PC-9 (cell line): ENCODE results near the gene UTF1. TPM values are rescaled to one million over a fixed set of nuclear protein-coding genes. Genes with fewer than 3 reads are reported as not detected.

Experiments used
- BruUV-seq: library from RNA; stranded (reverse); fragments of 400-500 nt; replicated peaks from 2 replicates; lab custom pipeline; 2021; lab: Mats Ljungman, UMichigan
- CTCF ChIA-PET: fragments of 300-600 bp; sonication (Branson Sonifier 250); formaldehyde crosslinking; loops from one replicate; lab custom pipeline; 2022; ENCODE audit warnings: antibody characterized with exemption; lab: Charles Lee
- POLR2A ChIA-PET: fragments of 300-600 bp; sonication (Branson Sonifier 250); formaldehyde crosslinking; loops from one replicate; lab custom pipeline; 2022; ENCODE audit warnings: antibody characterized with exemption; ENCODE audit not compliant: unreplicated experiment; lab: Charles Lee
- DNase-seq, 2 experiments: peaks; one replicate each; pipeline versions ENCODE4 v3.0.0 to v3.0.0-alpha.2; 2015 to 2022; ENCODE audit warnings: mixed read lengths in 1 of 2
- H2AFZ ChIP-seq: fragments of 200-600 bp; sonication (generic); 2 replicates; pipeline ENCODE4 v1.8.1; 2017; ENCODE audit warnings: antibody characterized with exemption
- H3F3A ChIP-seq: fragments of 200-600 bp; sonication (generic); 2 replicates; pipeline ENCODE4 v1.8.1; 2017; ENCODE audit warnings: antibody characterized with exemption, mild to moderate bottlenecking, low read depth; ENCODE audit not compliant: insufficient read depth
- H3K27ac ChIP-seq: fragments of 200-600 bp; sonication (generic); 2 replicates; pipeline ENCODE4 v1.6.1; 2016; ENCODE audit warnings: mixed run types
- H3K27me3 ChIP-seq: fragments of 200-600 bp; sonication (generic); 2 replicates; pipeline ENCODE4 v1.6.1; 2016; ENCODE audit warnings: low read depth, mixed run types; ENCODE audit not compliant: insufficient read depth
- H3K36me3 ChIP-seq: fragments of 200-600 bp; sonication (generic); 2 replicates; pipeline ENCODE4 v1.6.1; 2016; ENCODE audit warnings: low read depth, mixed run types
- H3K4me1 ChIP-seq: fragments of 200-600 bp; sonication (generic); replicated peaks from 2 replicates; pipeline ENCODE4 v1.6.1; 2016; ENCODE audit warnings: mixed run types; ENCODE audit not compliant: insufficient read depth
- H3K4me2 ChIP-seq: fragments of 200-600 bp; sonication (generic); 2 replicates; pipeline ENCODE4 v1.6.1; 2017; ENCODE audit warnings: mixed run types
- H3K4me3 ChIP-seq: fragments of 200-600 bp; sonication (generic); 2 replicates; pipeline ENCODE4 v1.6.1; 2016; ENCODE audit warnings: mixed run types
- H3K79me2 ChIP-seq: fragments of 200-600 bp; sonication (generic); 2 replicates; pipeline ENCODE4 v1.6.1; 2017; ENCODE audit warnings: low read depth, mixed run types
- H3K9me2 ChIP-seq: fragments of 200-600 bp; sonication (generic); 2 replicates; pipeline ENCODE4 v1.8.1; 2017; ENCODE audit warnings: mild to moderate bottlenecking; ENCODE audit not compliant: insufficient read depth
- H3K9me3 ChIP-seq: fragments of 200-600 bp; sonication (generic); 2 replicates; pipeline ENCODE4 v1.8.1; 2016; ENCODE audit warnings: low read depth; ENCODE audit not compliant: insufficient read depth
- H4K20me1 ChIP-seq: fragments of 200-600 bp; sonication (generic); 2 replicates; pipeline ENCODE4 v1.8.1; 2017; ENCODE audit not compliant: insufficient read depth
- CTCF ChIP-seq: fragments of 200-600 bp; sonication (generic); conservative IDR thresholded peaks from 2 replicates; pipeline ENCODE4 v1.6.1; 2017; ENCODE audit warnings: mixed run types, antibody characterized with exemption, mild to moderate bottlenecking, moderate library complexity
- EZH2 ChIP-seq: fragments of 200-600 bp; sonication (generic); IDR thresholded peaks from 2 replicates; pipeline ENCODE4 v1.8.0; 2017; ENCODE audit warnings: antibody characterized with exemption, low read depth
- intact Hi-C: fragments of 100-400 bp; cut with micrococcal nuclease; formaldehyde crosslinking; loops from one replicate; pipeline ENCODE4 v1.10.0; 2022; ENCODE audit not compliant: unreplicated experiment
- total RNA-seq: library from RNA; stranded (reverse); gene quantifications from 2 replicates; pipeline ENCODE4 v1.2.3, GENCODE V29; 2021

Gene UTF1
- total RNA-seq, 1 experiment from 2014 or later, result not detected

DNA sequence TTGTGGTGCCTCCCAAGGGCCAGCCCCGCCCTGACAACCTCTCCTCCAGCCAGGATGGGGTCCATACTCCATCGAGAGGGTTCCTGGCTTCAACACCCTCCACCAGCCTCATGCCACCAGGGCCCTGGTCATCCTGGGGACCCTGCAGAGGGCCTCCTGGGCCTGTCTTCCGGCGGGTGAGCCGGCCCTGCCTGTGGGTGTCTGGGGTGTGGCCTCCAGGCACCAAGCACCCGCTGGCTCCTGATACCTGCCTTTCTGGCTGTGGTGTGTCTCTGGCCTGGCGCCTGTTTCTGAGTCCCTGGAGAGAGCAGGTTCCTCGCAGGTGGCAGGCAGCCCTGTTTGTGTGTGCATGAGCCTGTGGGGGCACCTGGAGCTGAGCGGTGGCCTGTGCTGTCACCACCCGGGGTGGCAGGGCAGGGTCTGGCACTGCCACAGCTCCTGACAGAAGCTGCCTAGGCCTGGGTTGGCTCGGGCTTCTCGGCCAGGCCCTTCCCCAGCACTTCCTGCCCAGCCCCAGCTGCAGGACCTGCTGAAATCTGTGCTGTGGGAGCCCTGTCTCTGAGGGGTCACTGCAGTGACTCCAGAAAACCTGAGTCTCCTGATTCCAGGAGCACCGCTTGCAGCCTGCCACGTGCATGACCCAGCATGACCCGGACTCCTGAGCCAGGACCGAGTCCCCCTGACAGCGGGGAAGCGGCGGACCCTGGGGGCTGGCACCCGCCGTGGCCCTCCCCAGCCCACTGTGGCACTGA is 28.2 kb downstream of the UTF1 start:
- H3K9me2 ChIP-seq, result no peaks in the 10 kb centered on the region
- peak overlapping the region; percentile 65 for H3K4me2 ChIP-seq
- H2AFZ ChIP-seq, result no peak overlapping the region
- H4K20me1 ChIP-seq, result no peaks in the 10 kb centered on the region
- H3K27ac ChIP-seq, result peak overlapping the region; percentile 71
- TF ChIP-seq CTCF (no peak), EZH2 (no peak)
- no peaks in the 10 kb centered on the region for H3K27me3 ChIP-seq
- H3F3A ChIP-seq, result peaks cover 9% of the 10 kb centered on the region; the same call in 1 of the 2 replicates
- H3K36me3 ChIP-seq, result no peaks in the 10 kb centered on the region
- H3K4me3 ChIP-seq, result no peak overlapping the region
- H3K79me2 ChIP-seq, result no peaks in the 10 kb centered on the region
- peaks cover 26% of the 10 kb centered on the region for H3K4me1 ChIP-seq
- peak; percentile 54 to 61 for DNase-seq
- intact Hi-C loops, result no loop called here
- POLR2A ChIA-PET, result no interaction called here
- CTCF ChIA-PET, result interaction anchor here (1.4 kb wide), 1 partner anchor 35 kb away, joined by 3 read pairs; no protein-coding TSS in a partner anchor
- H3K9me3 ChIP-seq, result no peaks in the 10 kb centered on the region
- TSS peak; percentile 45 for BruUV-seq

GRCh38 chr10:133258818-133259601 is 29.0 kb downstream of the UTF1 start:
- Histone ChIP-seq H3F3A (peaks cover 9% of the 10 kb centered on the region; the same call in 1 of the 2 replicates), H3K9me3 (no peaks in the 10 kb centered on the region), H3K27me3 (no peaks in the 10 kb centered on the region), H3K4me3 (no peak overlapping the region), H4K20me1 (no peaks in the 10 kb centered on the region), H3K36me3 (no peaks in the 10 kb centered on the region), H3K79me2 (no peaks in the 10 kb centered on the region), H3K27ac (peak overlapping the region; percentile 71), H3K9me2 (no peaks in the 10 kb centered on the region), H2AFZ (no peak overlapping the region), H3K4me1 (peaks cover 26% of the 10 kb centered on the region), H3K4me2 (peak overlapping the region; percentile 65)
- no TSS peak for BruUV-seq
- POLR2A ChIA-PET, result interaction anchor here (0.6 to 1.0 kb wide), 3 partner anchors 9 to 20 kb away, joined by 3 to 10 read pairs (median 3); no protein-coding TSS in a partner anchor
- intact Hi-C loops, result loop anchor here (1.0 kb wide), 1 partner anchor 19 kb away; no protein-coding TSS in a partner anchor
- peak; percentile 80 to 88 for DNase-seq
- TF ChIP-seq EZH2, result no peak
- TF ChIP-seq CTCF, result no peak
- CTCF ChIA-PET, result no interaction called here

DNA sequence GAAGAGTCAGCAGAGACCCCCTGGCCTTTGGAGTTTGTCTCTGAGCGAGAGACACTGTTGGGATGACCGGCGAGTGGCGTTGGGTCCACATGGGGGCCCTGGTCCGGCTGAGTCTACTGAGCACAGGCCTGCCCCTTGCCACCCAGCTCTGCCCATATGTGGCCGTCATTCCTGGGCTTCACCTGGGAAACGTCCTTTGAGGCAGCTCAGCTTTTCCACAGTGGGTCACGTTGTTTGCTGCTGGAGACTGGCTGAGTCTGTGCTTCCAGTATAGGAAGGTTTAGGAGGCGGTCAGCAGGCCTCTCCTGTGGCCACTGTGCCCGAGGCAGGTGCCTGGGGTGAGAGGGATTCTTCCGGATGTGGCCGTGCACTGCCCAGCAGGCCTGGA is 29.6 kb downstream of the UTF1 start:
- intact Hi-C loops, result loop anchor here (1.0 kb wide), 1 partner anchor 19 kb away; no protein-coding TSS in a partner anchor
- H3K9me3 ChIP-seq, result no peaks in the 10 kb centered on the region
- H3K36me3 ChIP-seq, result no peaks in the 10 kb centered on the region
- CTCF ChIA-PET, result no interaction called here
- H3K27ac ChIP-seq, result 0 out of 2 replicates have a peak overlapping the region, but pooled peaks have one; percentile 32
- no peaks in the 10 kb centered on the region for H3K27me3 ChIP-seq
- no peaks in the 10 kb centered on the region for H3K9me2 ChIP-seq
- peak overlapping the region; percentile 51 for H3K4me2 ChIP-seq
- no peak overlapping the region for H2AFZ ChIP-seq
- POLR2A ChIA-PET, result interaction anchor here (0.6 to 1.0 kb wide), 3 partner anchors 8 to 19 kb away, joined by 3 to 10 read pairs (median 3); no protein-coding TSS in a partner anchor
- no TSS peak for BruUV-seq
- H3K79me2 ChIP-seq, result no peaks in the 10 kb centered on the region
- DNase-seq, result no peak
- no peak for TF ChIP-seq CTCF
- TF ChIP-seq EZH2, result no peak
- H4K20me1 ChIP-seq, result no peaks in the 10 kb centered on the region
- H3K4me1 ChIP-seq, result peaks cover 32% of the 10 kb centered on the region
- no peak overlapping the region for H3K4me3 ChIP-seq
- peaks cover 9% of the 10 kb centered on the region; the same call in 1 of the 2 replicates for H3F3A ChIP-seq
